ENCODE results near the gene MIF. TPM values are rescaled to one million over a fixed set of nuclear protein-coding genes. Genes with fewer than 3 reads are reported as not detected.
A peak's percentile ranks its signal among the peaks of the same experiment; 100 is the strongest.

The MIF gene
- total and polyA plus RNA-seq, 2 donors from 2014 or later, result 505 to 1,211 TPM

DNA sequence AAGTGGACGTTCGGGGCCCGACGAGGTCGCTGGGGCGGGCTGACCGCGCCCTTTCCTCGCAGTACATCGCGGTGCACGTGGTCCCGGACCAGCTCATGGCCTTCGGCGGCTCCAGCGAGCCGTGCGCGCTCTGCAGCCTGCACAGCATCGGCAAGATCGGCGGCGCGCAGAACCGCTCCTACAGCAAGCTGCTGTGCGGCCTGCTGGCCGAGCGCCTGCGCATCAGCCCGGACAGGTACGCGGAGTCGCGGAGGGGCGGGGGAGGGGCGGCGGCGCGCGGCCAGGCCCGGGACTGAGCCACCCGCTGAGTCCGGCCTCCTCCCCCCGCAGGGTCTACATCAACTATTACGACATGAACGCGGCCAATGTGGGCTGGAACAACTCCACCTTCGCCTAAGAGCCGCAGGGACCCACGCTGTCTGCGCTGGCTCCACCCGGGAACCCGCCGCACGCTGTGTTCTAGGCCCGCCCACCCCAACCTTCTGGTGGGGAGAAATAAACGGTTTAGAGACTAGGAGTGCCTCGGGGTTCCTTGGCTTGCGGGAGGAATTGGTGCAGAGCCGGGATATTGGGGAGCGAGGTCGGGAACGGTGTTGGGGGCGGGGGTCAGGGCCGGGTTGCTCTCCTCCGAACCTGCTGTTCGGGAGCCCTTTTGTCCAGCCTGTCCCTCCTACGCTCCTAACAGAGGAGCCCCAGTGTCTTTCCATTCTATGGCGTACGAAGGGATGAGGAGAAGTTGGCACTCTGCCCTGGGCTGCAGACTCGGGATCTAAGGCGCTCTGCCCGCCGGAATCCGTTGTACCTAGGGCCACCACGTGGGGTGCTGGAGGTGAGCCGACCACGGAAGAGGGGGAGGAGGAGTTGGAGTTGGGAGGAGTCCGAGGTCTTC, 771 bp downstream of the MIF start:
- TF ChIP-seq, protein P1, sequence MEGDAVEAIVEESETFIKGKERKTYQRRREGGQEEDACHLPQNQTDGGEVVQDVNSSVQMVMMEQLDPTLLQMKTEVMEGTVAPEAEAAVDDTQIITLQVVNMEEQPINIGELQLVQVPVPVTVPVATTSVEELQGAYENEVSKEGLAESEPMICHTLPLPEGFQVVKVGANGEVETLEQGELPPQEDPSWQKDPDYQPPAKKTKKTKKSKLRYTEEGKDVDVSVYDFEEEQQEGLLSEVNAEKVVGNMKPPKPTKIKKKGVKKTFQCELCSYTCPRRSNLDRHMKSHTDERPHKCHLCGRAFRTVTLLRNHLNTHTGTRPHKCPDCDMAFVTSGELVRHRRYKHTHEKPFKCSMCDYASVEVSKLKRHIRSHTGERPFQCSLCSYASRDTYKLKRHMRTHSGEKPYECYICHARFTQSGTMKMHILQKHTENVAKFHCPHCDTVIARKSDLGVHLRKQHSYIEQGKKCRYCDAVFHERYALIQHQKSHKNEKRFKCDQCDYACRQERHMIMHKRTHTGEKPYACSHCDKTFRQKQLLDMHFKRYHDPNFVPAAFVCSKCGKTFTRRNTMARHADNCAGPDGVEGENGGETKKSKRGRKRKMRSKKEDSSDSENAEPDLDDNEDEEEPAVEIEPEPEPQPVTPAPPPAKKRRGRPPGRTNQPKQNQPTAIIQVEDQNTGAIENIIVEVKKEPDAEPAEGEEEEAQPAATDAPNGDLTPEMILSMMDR (IDR thresholded peaks at IDR 0.05; ENCODE audit: borderline replicate concordance, extremely low read depth, insufficient read depth), result peak; percentile 17
- FAIRE-seq, result no peak
- H3K27me3 ChIP-seq (ENCODE audit: control insufficient read depth, insufficient read depth, low read length), result no peaks in the 10 kb centered on the region
- H3K36me3 ChIP-seq (ENCODE audit: control insufficient read depth in 2 of 3, insufficient read depth in 3 of 3, low read length in 3 of 3), result peaks cover 0 to 14% (median 3%) of the 10 kb centered on the region in 3 donors
- peak overlapping the region in 2 of 3 donors; percentile 39 to 79 for H3K9ac ChIP-seq (ENCODE audit: low read length in 3 of 3)
- peak; percentile 85 to 95 (median 92) for DNase-seq
- intact Hi-C loops (cut with DNase I), result no loop called here
- peaks cover 0 to 39% (median 25%) of the 10 kb centered on the region in 3 donors for H3K4me1 ChIP-seq (ENCODE audit: control insufficient read depth in 2 of 3, insufficient read depth in 2 of 3, low read depth in 1 of 3, low read length in 3 of 3)
- H3K9me3 ChIP-seq (ENCODE audit: control insufficient read depth in 2 of 3, insufficient read depth in 1 of 3, low read length in 3 of 3), result no peaks in the 10 kb centered on the region
- peak overlapping the region; percentile 62 to 73 (median 71) for H3K4me3 ChIP-seq (ENCODE audit: low read length in 3 of 3)
- H3K27ac ChIP-seq (ENCODE audit: low read depth in 2 of 2, low read length in 2 of 2), result peak overlapping the region; percentile 98 to 99

DNA sequence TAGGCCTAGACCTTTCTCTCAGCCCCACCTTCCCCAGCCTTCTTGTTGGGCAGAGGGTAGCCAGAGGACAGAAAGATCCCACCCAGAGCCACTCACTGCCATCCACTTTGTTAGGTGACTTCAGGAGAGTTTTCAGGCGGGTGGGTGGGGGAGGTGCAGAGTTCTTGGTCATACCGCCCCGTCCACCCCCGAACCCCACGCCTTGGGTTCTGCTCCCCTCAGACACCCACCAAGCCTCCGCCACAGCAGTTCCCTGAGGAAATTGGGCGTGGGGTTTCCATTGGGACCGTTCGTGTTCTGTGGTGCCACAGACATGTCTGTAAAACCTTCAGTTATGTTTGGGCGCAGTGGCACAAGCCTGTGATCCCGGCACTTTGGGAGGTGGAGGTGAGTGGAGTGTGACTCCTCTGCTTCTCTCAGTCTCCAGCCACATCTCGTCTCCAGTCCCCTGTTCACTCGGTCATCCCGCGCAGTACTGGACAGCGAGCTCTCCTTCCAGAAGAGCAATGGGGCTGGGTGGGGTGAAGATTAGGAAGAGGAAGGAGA, 1.5 kb downstream of the MIF start:
- Histone ChIP-seq H3K4me1 (ENCODE audit: control insufficient read depth in 2 of 3, insufficient read depth in 2 of 3, low read depth in 1 of 3, low read length in 3 of 3) (peaks cover 0 to 39% (median 25%) of the 10 kb centered on the region in 3 donors), H3K36me3 (ENCODE audit: control insufficient read depth in 2 of 3, insufficient read depth in 3 of 3, low read length in 3 of 3) (peaks cover 0 to 14% (median 3%) of the 10 kb centered on the region in 3 donors), H3K27ac (ENCODE audit: low read depth in 2 of 2, low read length in 2 of 2) (peak overlapping the region; percentile 98 to 99), H3K9ac (ENCODE audit: low read length in 3 of 3) (peak overlapping the region in 2 of 3 donors; percentile 39 to 79), H3K9me3 (ENCODE audit: control insufficient read depth in 2 of 3, insufficient read depth in 1 of 3, low read length in 3 of 3) (no peaks in the 10 kb centered on the region), H3K4me3 (ENCODE audit: low read length in 3 of 3) (peak overlapping the region; percentile 62 to 73 (median 71)), H3K27me3 (ENCODE audit: control insufficient read depth, insufficient read depth, low read length) (no peaks in the 10 kb centered on the region)
- FAIRE-seq (no peak), DNase-seq (no peak)
- TF ChIP-seq, protein P1 (IDR thresholded peaks at IDR 0.05; ENCODE audit: borderline replicate concordance, extremely low read depth, insufficient read depth), result no peak
- intact Hi-C loops (cut with DNase I), result no loop called here

DNA sequence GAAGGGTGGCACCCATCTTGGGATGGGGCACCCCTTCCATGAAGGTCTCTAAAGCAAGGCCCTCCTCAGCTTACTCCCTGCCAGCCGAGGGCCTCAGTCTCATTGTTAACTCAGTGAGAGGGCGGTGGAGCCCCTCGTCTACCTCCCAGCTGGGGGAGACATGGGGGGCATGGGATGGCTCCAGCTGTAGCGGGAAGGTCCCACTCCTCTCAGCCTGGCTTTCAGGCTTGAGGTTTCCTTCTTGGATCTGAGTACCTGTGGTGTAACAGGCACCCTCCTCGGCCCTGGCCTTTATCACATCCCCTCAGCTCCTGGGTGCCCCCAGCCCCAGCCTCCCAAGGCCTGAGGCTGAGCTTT, 2.0 kb downstream of the MIF start:
- FAIRE-seq, result no peak

More for the DNA sequence above, 2.0 kb downstream of the MIF start:
- H3K9ac ChIP-seq (ENCODE audit: low read length in 3 of 3), result peak overlapping the region in 1 of 3 donors; percentile 79
- DNase-seq, result no peak
- H3K4me3 ChIP-seq (ENCODE audit: low read length in 3 of 3), result peak overlapping the region in 1 of 3 donors; percentile 73
- H3K4me1 ChIP-seq (ENCODE audit: control insufficient read depth in 2 of 3, insufficient read depth in 2 of 3, low read depth in 1 of 3, low read length in 3 of 3), result peaks cover 0 to 39% (median 25%) of the 10 kb centered on the region in 3 donors
- H3K9me3 ChIP-seq (ENCODE audit: control insufficient read depth in 2 of 3, insufficient read depth in 1 of 3, low read length in 3 of 3), result no peaks in the 10 kb centered on the region
- peaks cover 0 to 14% (median 3%) of the 10 kb centered on the region in 3 donors for H3K36me3 ChIP-seq (ENCODE audit: control insufficient read depth in 2 of 3, insufficient read depth in 3 of 3, low read length in 3 of 3)
- intact Hi-C loops (cut with DNase I), result no loop called here
- TF ChIP-seq, protein P1 (IDR thresholded peaks at IDR 0.05; ENCODE audit: borderline replicate concordance, extremely low read depth, insufficient read depth), result no peak
- H3K27ac ChIP-seq (ENCODE audit: low read depth in 2 of 2, low read length in 2 of 2), result peak overlapping the region in 1 of 2 donors; percentile 99
- no peaks in the 10 kb centered on the region for H3K27me3 ChIP-seq (ENCODE audit: control insufficient read depth, insufficient read depth, low read length)
